Activated naive CD4-positive, alpha-beta T cell treated with Interleukin-2 at 50 U/mL for 16 hours (primary cell): ENCODE measurements around the gene NAPEPLD.
"Not testable (repeated sequence)": the region's sequence is repeated elsewhere in the genome, so short reads cannot be mapped to it uniquely, and the experiment has no call there.

Source experiments
- DNase-seq: peaks from one replicate; pipeline ENCODE4 v3.0.0-alpha.2; 2020

Gene NAPEPLD

DNA sequence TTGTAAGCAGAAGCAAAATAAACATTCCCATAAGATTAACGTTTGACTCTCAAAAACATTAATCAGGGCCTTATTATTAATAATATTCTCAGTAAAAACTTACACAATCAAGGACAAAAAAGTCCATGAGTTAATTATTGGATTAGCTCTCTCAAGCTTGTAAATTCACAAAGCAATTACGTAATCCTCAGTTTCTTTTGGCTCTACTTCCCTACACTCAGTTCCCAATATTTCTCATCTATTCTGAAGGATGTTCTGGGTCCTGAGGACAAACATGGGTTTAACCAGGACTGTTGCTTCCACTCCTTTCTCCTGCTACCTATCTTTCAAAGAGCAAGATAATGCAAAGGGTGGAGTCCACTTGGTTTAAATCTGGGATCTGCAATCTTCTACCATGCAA, 89.4 kb downstream of the NAPEPLD start:
- no peak for DNase-seq

DNA sequence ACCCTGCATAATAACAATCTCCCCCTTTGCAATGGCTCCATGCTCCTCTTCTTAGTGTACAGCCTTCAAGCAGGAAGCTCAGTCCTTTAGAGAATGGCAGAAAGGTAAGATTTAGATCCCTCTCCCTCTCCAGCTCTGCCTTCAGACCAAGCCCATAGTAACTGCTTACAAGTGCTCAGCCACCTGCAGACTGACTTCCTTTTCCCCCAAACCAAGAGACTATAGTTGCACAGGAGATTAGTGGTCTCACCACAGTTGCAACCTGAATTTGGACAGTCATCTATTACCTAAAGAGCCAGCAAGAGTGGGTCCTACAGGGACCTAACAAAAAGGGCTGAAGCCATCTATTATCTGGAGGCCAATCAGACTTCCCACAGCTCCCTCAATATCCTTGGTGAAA, 90.8 kb downstream of the NAPEPLD start:
- no peak for DNase-seq

DNA sequence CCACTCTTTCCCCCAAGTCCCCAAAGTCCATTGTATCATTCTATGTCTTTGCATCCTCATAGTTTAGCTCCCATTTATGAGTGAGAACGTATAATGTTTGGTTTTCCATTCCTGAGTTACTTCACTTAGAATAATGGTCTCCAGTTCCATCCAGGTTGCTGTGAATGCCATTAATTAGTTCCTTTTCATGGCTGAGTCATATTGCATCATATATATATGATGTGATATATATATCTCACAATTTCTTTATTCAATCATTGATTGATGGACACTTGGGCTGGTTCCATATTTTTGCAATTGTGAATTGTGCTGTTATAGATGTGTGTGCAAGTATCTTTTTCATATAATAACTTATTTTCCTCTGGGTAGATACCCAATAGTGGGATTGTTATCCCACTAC, 92.9 kb downstream of the NAPEPLD start:
- not testable (repeated sequence) for DNase-seq

DNA sequence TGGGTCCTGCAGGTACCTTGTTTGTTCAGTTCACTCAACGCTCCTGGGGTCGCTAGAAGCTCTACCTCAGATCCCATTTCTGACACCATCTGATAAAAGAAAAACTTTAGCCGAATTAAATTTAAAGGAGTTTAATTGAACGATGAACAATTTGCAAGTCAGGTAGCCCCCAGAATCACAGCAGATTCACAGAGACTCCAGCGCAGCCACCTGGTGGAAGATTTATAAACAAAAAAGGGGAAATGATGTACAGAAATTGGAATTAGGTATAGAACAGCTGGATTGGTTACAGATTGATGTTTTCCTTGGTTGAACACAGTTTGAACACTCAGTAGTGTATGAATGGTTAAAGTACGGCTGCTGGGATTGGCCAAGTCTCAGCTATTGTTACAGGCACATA, 97.4 kb downstream of the NAPEPLD start:
- DNase-seq: no peak
